H9 (cell line): ENCODE results near the gene HESX1. TPM values are rescaled to one million over a fixed set of nuclear protein-coding genes. Genes with fewer than 3 reads are reported as not detected.

Experiments used
- DNase-seq: peaks from one replicate; pipeline ENCODE4 v3.0.0-alpha.2; 2017
- H2AFZ ChIP-seq: one replicate; pipeline ENCODE4 v1.6.1; 2013; ENCODE audit warnings: mild to moderate bottlenecking, low read length, control low read depth, moderate library complexity
- H2AK5ac ChIP-seq: 2 replicates; pipeline ENCODE4 v1.6.1; 2013; ENCODE audit warnings: low read length, control low read depth, mixed read lengths; ENCODE audit not compliant: insufficient read length
- H2BK120ac ChIP-seq: one replicate; pipeline ENCODE4 v1.6.1; 2013; ENCODE audit warnings: low read depth, mild to moderate bottlenecking, low read length, control low read depth, inconsistent platforms; ENCODE audit not compliant: poor library complexity, severe bottlenecking
- H2BK12ac ChIP-seq: 2 replicates; pipeline ENCODE4 v1.6.1; 2013; ENCODE audit warnings: low read length, control low read depth, mixed read lengths, low read depth; ENCODE audit not compliant: insufficient read length
- H2BK15ac ChIP-seq: 2 replicates; pipeline ENCODE4 v1.6.1; 2013; ENCODE audit warnings: low read depth, low read length, control low read depth
- H2BK20ac ChIP-seq: one replicate; pipeline ENCODE4 v1.6.1; 2013; ENCODE audit warnings: low read depth, mild to moderate bottlenecking, low read length, control low read depth, inconsistent platforms; ENCODE audit not compliant: poor library complexity, severe bottlenecking
- H2BK5ac ChIP-seq: 2 replicates; pipeline ENCODE4 v1.6.1; 2013; ENCODE audit warnings: low read length, control low read depth, mixed read lengths; ENCODE audit not compliant: insufficient read length
- H3K14ac ChIP-seq: 2 replicates; pipeline ENCODE4 v1.6.1; 2013; ENCODE audit warnings: low read length, control low read depth; ENCODE audit not compliant: insufficient read depth
- H3K18ac ChIP-seq: 2 replicates; pipeline ENCODE4 v1.6.1; 2013; ENCODE audit warnings: low read depth, mild to moderate bottlenecking, mixed read lengths, low read length, control low read depth; ENCODE audit not compliant: insufficient read length
- H3K23ac ChIP-seq: 2 replicates; pipeline ENCODE4 v1.6.1; 2013; ENCODE audit warnings: low read length, control low read depth, mixed read lengths, low read depth; ENCODE audit not compliant: insufficient read length
- H3K23me2 ChIP-seq: 2 replicates; pipeline ENCODE4 v1.6.1; 2013; ENCODE audit warnings: low read depth, mild to moderate bottlenecking, mixed read lengths, low read length, control low read depth; ENCODE audit not compliant: insufficient read length, poor library complexity, severe bottlenecking
- H3K27ac ChIP-seq: 2 replicates; pipeline ENCODE4 v1.5.1; 2013; ENCODE audit warnings: low read length, control low read depth, mixed read lengths, low read depth; ENCODE audit not compliant: insufficient read length
- H3K27me3 ChIP-seq: 2 replicates; pipeline ENCODE4 v1.6.1; 2013; ENCODE audit warnings: low read length, control low read depth, inconsistent platforms; ENCODE audit not compliant: insufficient read depth
- H3K4ac ChIP-seq: 2 replicates; pipeline ENCODE4 v1.6.1; 2013; ENCODE audit warnings: low read depth, mild to moderate bottlenecking, control low read depth, inconsistent platforms, low read length, moderate library complexity
- H3K4me1 ChIP-seq: 2 replicates; pipeline ENCODE4 v1.6.1; 2013; ENCODE audit warnings: low read length, control low read depth, inconsistent platforms; ENCODE audit not compliant: insufficient read depth
- H3K4me2 ChIP-seq: 2 replicates; pipeline ENCODE4 v1.6.1; 2013; ENCODE audit warnings: low read length, control low read depth, mixed read lengths; ENCODE audit not compliant: insufficient read length, insufficient read depth
- H3K56ac ChIP-seq: 2 replicates; pipeline ENCODE4 v1.6.1; 2013; ENCODE audit warnings: low read depth, mild to moderate bottlenecking, mixed read lengths, low read length, control low read depth; ENCODE audit not compliant: insufficient read length
- H3K79me1 ChIP-seq: 2 replicates; pipeline ENCODE4 v1.6.1; 2013; ENCODE audit warnings: low read depth, mild to moderate bottlenecking, moderate library complexity, low read length, control low read depth, inconsistent platforms; ENCODE audit not compliant: insufficient read depth, poor library complexity, severe bottlenecking
- H3K79me2 ChIP-seq: 2 replicates; pipeline ENCODE4 v1.6.1; 2013; ENCODE audit warnings: low read length, control low read depth, inconsistent platforms; ENCODE audit not compliant: insufficient read depth
- H3K9ac ChIP-seq: 2 replicates; pipeline ENCODE4 v1.6.1; 2013; ENCODE audit warnings: low read length, control low read depth, mixed read lengths; ENCODE audit not compliant: insufficient read length; ENCODE audit errors: extremely low read depth
- H3K9me3 ChIP-seq: one replicate; pipeline ENCODE4 v1.6.1; 2013; ENCODE audit warnings: low read depth, low read length, inconsistent platforms; ENCODE audit not compliant: control insufficient read depth
- H3T11ph ChIP-seq: one replicate; pipeline ENCODE4 v1.6.1; 2013; ENCODE audit warnings: mild to moderate bottlenecking, low read length, control low read depth, inconsistent platforms
- H4K20me1 ChIP-seq: one replicate; pipeline ENCODE4 v1.6.1; 2013; ENCODE audit not compliant: control insufficient read depth, insufficient read length, insufficient read depth
- H4K5ac ChIP-seq: 2 replicates; pipeline ENCODE4 v1.6.1; 2013; ENCODE audit warnings: low read depth, mild to moderate bottlenecking, mixed read lengths, low read length, control low read depth; ENCODE audit not compliant: insufficient read length
- H4K8ac ChIP-seq: replicated peaks from 2 replicates; pipeline ENCODE4 v1.6.1; 2013; ENCODE audit warnings: low read length, control low read depth, mixed read lengths, low read depth; ENCODE audit not compliant: insufficient read length
- H4K91ac ChIP-seq: 2 replicates; pipeline ENCODE4 v1.6.1; 2013; ENCODE audit warnings: low read depth, mild to moderate bottlenecking, moderate library complexity, mixed read lengths, low read length, control low read depth; ENCODE audit not compliant: insufficient read length
- H3K27ac Mint-ChIP-seq, 3 experiments: 2 replicates in 2 of 3; 3 replicates in 1 of 3; pipeline ENCODE4 v1.8.0; 2020 to 2021; ENCODE audit warnings: mixed read lengths in 3 of 3, mild to moderate bottlenecking in 1 of 3, moderate library complexity in 1 of 3
- H3K27me3 Mint-ChIP-seq: 2 replicates; pipeline ENCODE4 v1.8.0; 2021; ENCODE audit warnings: low read depth, mild to moderate bottlenecking, moderate library complexity, mixed read lengths
- H3K36me3 Mint-ChIP-seq, 3 experiments: 2 replicates in 2 of 3; 3 replicates in 1 of 3; pipeline ENCODE4 v1.8.0; 2020 to 2021; ENCODE audit warnings: low read depth in 3 of 3, mixed read lengths in 3 of 3; ENCODE audit not compliant: insufficient read depth in 1 of 3
- H3K4me1 Mint-ChIP-seq, 2 experiments: 2 replicates each; pipeline ENCODE4 v1.8.0; 2020; ENCODE audit warnings: mixed read lengths in 2 of 2
- H3K4me3 Mint-ChIP-seq, 2 experiments: 2 replicates in 1 of 2; 3 replicates in 1 of 2; pipeline ENCODE4 v1.8.0; 2020 to 2021; ENCODE audit warnings: mild to moderate bottlenecking in 2 of 2, mixed read lengths in 2 of 2, moderate library complexity in 1 of 2
- H3K9me3 Mint-ChIP-seq, 2 experiments: 2 replicates in 1 of 2; 3 replicates in 1 of 2; pipeline ENCODE4 v1.8.0; 2020; ENCODE audit warnings: mild to moderate bottlenecking in 2 of 2, mixed read lengths in 2 of 2, moderate library complexity in 1 of 2
- WGBS: extraction: QIAGEN DNeasy Blood & Tissue Kit; methylation state at CpG from one replicate; pipeline ENCODE4 v1.1.7; 2013; ENCODE audit warnings: missing lambda C conversion rate, low lambda C conversion rate, mixed read lengths; ENCODE audit not compliant: insufficient read length; ENCODE audit errors: extremely low coverage; 5-methylcytosine and 5-hydroxymethylcytosine counted together
- total RNA-seq: library from RNA; stranded (reverse); gene quantifications from 2 replicates; pipeline ENCODE4 v1.2.1, GENCODE V29; 2021
- TF ChIP-seq, protein P1 (sequence below): fragments of 200-600 bp; sonication (generic); conservative IDR thresholded peaks from 3 replicates; pipeline ENCODE4 v1.8.0; 2021; ENCODE audit warnings: antibody characterized with exemption, mild to moderate bottlenecking

Gene HESX1
- total RNA-seq, 1 experiment from 2014 or later = 28.4 TPM

DNA sequence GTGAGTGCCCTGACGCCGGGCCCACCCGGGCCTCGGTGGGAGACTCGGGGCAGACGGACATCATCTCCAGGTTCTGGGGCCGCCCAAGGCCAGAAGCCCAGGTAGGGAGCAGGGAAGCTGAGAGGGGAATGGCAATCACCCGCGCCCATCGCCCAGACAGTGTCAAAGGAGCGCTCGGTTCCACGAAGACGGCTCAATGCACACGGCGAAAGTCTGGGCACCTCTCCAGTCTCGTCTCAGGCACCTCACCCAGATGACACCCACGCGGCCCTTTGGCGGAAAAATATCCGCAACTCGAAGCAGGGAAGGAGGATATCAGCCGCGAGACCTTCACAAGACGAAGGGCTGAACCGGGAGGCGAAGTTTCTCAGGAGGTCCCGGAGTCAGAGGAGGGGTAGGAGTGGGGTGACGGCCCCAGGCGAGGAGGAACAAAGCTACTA, 35.5 kb downstream of the HESX1 start:
- no peak overlapping the region for H2BK12ac ChIP-seq
- H3K27ac ChIP-seq = no peak overlapping the region
- H2AFZ ChIP-seq = no peak overlapping the region
- no peak overlapping the region for H2BK120ac ChIP-seq
- peak overlapping the region in 2 of 3 experiments; percentile 83 to 90; a peak in 4 of 7 replicates for H3K27ac Mint-ChIP-seq
- no peak overlapping the region for H3K4ac ChIP-seq
- peak overlapping the region; percentile 57 for H3K9ac ChIP-seq
- no peaks in the 10 kb centered on the region for H4K20me1 ChIP-seq
- no peaks in the 10 kb centered on the region for H3K79me1 ChIP-seq
- no peak overlapping the region for H4K5ac ChIP-seq
- no peak overlapping the region for H4K8ac ChIP-seq
- H2BK15ac ChIP-seq = no peak overlapping the region
- no peak for DNase-seq
- peaks cover 32% of the 10 kb centered on the region for H3K4me1 ChIP-seq
- peak overlapping the region; percentile 32 for H3K14ac ChIP-seq
- no peak overlapping the region for H3K23ac ChIP-seq
- peaks cover 56 to 60% of the 10 kb centered on the region in 2 experiments for H3K4me1 Mint-ChIP-seq
- H3K9me3 ChIP-seq = no peaks in the 10 kb centered on the region
- H3K27me3 Mint-ChIP-seq = peaks cover 67% of the 10 kb centered on the region
- H3K9me3 Mint-ChIP-seq = no peaks in the 10 kb centered on the region; a peak in 1 of 5 replicates
- WGBS = no CpG with 5 or more reads among the region's 30 CpGs
- peak overlapping the region; percentile 70 for H3K4me2 ChIP-seq
- H3T11ph ChIP-seq = no peak overlapping the region
- peak overlapping the region; percentile 81 to 93 for H3K4me3 Mint-ChIP-seq
- TF ChIP-seq, protein P1, sequence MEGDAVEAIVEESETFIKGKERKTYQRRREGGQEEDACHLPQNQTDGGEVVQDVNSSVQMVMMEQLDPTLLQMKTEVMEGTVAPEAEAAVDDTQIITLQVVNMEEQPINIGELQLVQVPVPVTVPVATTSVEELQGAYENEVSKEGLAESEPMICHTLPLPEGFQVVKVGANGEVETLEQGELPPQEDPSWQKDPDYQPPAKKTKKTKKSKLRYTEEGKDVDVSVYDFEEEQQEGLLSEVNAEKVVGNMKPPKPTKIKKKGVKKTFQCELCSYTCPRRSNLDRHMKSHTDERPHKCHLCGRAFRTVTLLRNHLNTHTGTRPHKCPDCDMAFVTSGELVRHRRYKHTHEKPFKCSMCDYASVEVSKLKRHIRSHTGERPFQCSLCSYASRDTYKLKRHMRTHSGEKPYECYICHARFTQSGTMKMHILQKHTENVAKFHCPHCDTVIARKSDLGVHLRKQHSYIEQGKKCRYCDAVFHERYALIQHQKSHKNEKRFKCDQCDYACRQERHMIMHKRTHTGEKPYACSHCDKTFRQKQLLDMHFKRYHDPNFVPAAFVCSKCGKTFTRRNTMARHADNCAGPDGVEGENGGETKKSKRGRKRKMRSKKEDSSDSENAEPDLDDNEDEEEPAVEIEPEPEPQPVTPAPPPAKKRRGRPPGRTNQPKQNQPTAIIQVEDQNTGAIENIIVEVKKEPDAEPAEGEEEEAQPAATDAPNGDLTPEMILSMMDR = no peak
- peaks cover 0 to 6% (median 3%) of the 10 kb centered on the region in 3 experiments; a peak in 3 of 7 replicates for H3K36me3 Mint-ChIP-seq
- no peak overlapping the region for H3K56ac ChIP-seq
- peaks cover 7% of the 10 kb centered on the region; the same call in 1 of the 2 replicates for H3K79me2 ChIP-seq
- H2BK20ac ChIP-seq = no peak overlapping the region
- H4K91ac ChIP-seq = no peak overlapping the region
- H3K23me2 ChIP-seq = peaks cover 9% of the 10 kb centered on the region
- H3K18ac ChIP-seq = peak overlapping the region; percentile 20
- no peaks in the 10 kb centered on the region; the same call in 1 of the 2 replicates for H3K27me3 ChIP-seq
- H2BK5ac ChIP-seq = no peak overlapping the region
- no peak overlapping the region for H2AK5ac ChIP-seq
